HepG2 (cell line): ENCODE measurements around the gene AIDA. TPM values are rescaled to one million over a fixed set of nuclear protein-coding genes. Genes with fewer than 3 reads are reported as not detected.
A peak's percentile ranks its signal among the peaks of the same experiment; 100 is the strongest.

Experiments used
- CENPT ChIP-seq: sonication (generic); formaldehyde crosslinking; IDR thresholded peaks from 2 replicates; pipeline ENCODE4 v1.8.0; 2022; ENCODE audit warnings: low read depth, mild to moderate bottlenecking, moderate library complexity, missing genetic modification reagents
- HHEX ChIP-seq: IDR thresholded peaks from 2 replicates; pipeline ENCODE4 v1.6.1; 2016; ENCODE audit warnings: control low read depth
- KLF16 ChIP-seq, 2 experiments: sonication (generic) in 1 of 2; formaldehyde crosslinking in 1 of 2; IDR thresholded peaks; 2 replicates each; pipeline versions ENCODE4 v1.6.1 to v1.8.0; 2016 to 2023; ENCODE audit warnings: missing genetic modification reagents in 2 of 2, missing compliant biosample characterization in 1 of 2
- KMT2B ChIP-seq: IDR thresholded peaks from 2 replicates; pipeline ENCODE4 v1.6.1; 2016; ENCODE audit warnings: missing genetic modification reagents, missing compliant biosample characterization
- SAP130 ChIP-seq: IDR thresholded peaks from 2 replicates; pipeline ENCODE4 v1.6.1; 2016; ENCODE audit warnings: low read depth
- SRY ChIP-seq: sonication (generic); formaldehyde crosslinking; IDR thresholded peaks from 2 replicates; pipeline ENCODE4 v1.8.0; 2022; ENCODE audit warnings: mild to moderate bottlenecking, missing genetic modification reagents
- SUZ12 ChIP-seq: fragments of 150-350 bp; IDR thresholded peaks from 2 replicates; pipeline ENCODE4 v1.6.1; 2014; ENCODE audit warnings: low read depth, low read length
- ZIK1 ChIP-seq: sonication (generic); formaldehyde crosslinking; IDR thresholded peaks from 2 replicates; pipeline ENCODE4 v1.5.0; 2020; ENCODE audit warnings: mild to moderate bottlenecking, low read depth, missing genetic modification reagents, borderline replicate concordance
- ZNF17 ChIP-seq: sonication (generic); formaldehyde crosslinking; IDR thresholded peaks from 2 replicates; pipeline ENCODE4 v1.5.0; 2020; ENCODE audit warnings: mild to moderate bottlenecking, missing genetic modification reagents
- polyA plus RNA-seq, 8 experiments: library from polyadenylated mRNA; depleted of rRNA in 3 of 8; stranded (reverse) in 7 of 8; unstranded in 1 of 8; fragments of >200 nt; fragmentation: Illumina TruSeq in 4 of 8; extraction: Trizol in 4 of 8; gene quantifications; 2 replicates each; pipeline versions ENCODE4 v1.2.1 to v1.2.3, GENCODE V29; 2011 to 2016; ENCODE audit warnings: low read depth in 4 of 8, missing spikeins in 1 of 8, mixed read lengths in 1 of 8; ENCODE audit not compliant: insufficient read depth in 1 of 8
- total RNA-seq, 5 experiments: library from RNA; depleted of rRNA; stranded (reverse); fragments of >200 nt; fragmentation: Illumina TruSeq; extraction: Trizol; gene quantifications; 2 replicates each; pipeline ENCODE4 v1.2.3, GENCODE V29; 2016; ENCODE audit warnings: low read depth in 1 of 5
- TF ChIP-seq, protein P1 (sequence below), 2 experiments: sonication (generic) in 1 of 2; formaldehyde crosslinking in 1 of 2; IDR thresholded peaks; 2 replicates each; pipeline versions ENCODE4 v1.6.1 to v1.9.0; 2014 to 2022; ENCODE audit warnings: antibody characterized with exemption in 1 of 2, borderline replicate concordance in 1 of 2, inconsistent platforms in 1 of 2, low read depth in 1 of 2, missing genetic modification reagents in 1 of 2
- TF ChIP-seq, protein P2 (sequence below): sonication (generic); formaldehyde crosslinking; IDR thresholded peaks from 2 replicates; pipeline ENCODE4 v1.5.1; 2020; ENCODE audit warnings: mild to moderate bottlenecking, moderate library complexity, missing genetic modification reagents
- TF ChIP-seq, protein P3 (sequence below): sonication (generic); formaldehyde crosslinking; conservative IDR thresholded peaks from 2 replicates; pipeline ENCODE4 v1.8.0; 2022; ENCODE audit warnings: mild to moderate bottlenecking, moderate library complexity, missing genetic modification reagents
- TF ChIP-seq, protein P4 (sequence below): sonication (generic); formaldehyde crosslinking; conservative IDR thresholded peaks from 2 replicates; pipeline ENCODE4 v1.5.0; 2020; ENCODE audit warnings: missing genetic modification reagents

Gene AIDA
- total and polyA plus RNA-seq, 2 of the 13 experiments (the other 11 are each of a cell fraction or from before 2014, with no cell fraction given) = 17.5 to 35.4 TPM

DNA sequence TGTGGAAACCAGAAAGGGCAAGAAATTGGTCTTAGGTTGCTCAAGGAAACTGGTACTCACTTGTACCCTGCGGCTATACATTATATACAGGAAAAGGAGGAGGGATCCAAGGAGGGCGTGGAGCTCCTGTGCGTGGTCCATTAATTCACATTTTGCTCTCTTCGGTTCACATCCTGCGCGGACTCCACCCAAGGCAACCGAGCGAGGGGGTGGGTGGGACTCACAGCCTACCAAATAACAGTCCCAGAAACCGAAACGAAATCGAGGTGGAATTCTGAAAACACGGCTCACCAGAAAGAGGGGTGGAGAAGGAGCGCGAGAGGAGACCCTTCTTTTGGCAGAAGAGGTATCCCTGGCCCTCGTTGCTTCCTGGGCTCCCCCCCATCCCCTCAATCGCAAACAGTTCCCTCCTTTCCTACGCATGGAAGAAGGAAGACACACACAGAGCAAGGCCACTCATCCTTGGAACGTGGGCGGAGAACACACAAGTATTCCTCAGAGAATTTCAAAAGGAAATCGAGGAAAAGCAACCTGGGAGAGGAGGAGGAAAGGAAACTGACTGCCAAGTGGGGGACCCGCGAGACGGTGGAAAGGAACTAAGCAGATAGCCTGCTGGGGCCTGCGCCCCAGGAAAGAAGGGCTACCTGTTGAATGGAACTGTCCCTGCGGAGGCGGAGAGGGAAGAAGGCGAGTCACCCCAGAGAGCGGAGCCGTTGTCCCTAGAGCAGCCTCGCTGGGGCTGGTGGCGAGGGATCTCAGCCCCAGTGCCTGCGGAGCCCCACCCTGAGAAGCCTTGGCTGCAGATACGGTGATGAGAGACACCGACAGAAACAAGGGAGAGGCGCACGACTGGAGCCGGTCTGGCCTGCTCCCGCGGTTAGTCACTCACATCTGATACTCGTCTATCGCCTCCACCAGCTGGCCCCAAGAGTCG lies 705 bp downstream of the AIDA start (continued):
- TF ChIP-seq, protein P1, sequence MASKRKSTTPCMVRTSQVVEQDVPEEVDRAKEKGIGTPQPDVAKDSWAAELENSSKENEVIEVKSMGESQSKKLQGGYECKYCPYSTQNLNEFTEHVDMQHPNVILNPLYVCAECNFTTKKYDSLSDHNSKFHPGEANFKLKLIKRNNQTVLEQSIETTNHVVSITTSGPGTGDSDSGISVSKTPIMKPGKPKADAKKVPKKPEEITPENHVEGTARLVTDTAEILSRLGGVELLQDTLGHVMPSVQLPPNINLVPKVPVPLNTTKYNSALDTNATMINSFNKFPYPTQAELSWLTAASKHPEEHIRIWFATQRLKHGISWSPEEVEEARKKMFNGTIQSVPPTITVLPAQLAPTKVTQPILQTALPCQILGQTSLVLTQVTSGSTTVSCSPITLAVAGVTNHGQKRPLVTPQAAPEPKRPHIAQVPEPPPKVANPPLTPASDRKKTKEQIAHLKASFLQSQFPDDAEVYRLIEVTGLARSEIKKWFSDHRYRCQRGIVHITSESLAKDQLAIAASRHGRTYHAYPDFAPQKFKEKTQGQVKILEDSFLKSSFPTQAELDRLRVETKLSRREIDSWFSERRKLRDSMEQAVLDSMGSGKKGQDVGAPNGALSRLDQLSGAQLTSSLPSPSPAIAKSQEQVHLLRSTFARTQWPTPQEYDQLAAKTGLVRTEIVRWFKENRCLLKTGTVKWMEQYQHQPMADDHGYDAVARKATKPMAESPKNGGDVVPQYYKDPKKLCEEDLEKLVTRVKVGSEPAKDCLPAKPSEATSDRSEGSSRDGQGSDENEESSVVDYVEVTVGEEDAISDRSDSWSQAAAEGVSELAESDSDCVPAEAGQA (IDR thresholded peaks at IDR 0.05; ENCODE audit: low read depth) = no peak
- TF ChIP-seq, protein P1 (CRISPR knock-in tag; IDR thresholded peaks at IDR 0.05; ENCODE audit: borderline replicate concordance) = no peak
- TF ChIP-seq, protein P2, sequence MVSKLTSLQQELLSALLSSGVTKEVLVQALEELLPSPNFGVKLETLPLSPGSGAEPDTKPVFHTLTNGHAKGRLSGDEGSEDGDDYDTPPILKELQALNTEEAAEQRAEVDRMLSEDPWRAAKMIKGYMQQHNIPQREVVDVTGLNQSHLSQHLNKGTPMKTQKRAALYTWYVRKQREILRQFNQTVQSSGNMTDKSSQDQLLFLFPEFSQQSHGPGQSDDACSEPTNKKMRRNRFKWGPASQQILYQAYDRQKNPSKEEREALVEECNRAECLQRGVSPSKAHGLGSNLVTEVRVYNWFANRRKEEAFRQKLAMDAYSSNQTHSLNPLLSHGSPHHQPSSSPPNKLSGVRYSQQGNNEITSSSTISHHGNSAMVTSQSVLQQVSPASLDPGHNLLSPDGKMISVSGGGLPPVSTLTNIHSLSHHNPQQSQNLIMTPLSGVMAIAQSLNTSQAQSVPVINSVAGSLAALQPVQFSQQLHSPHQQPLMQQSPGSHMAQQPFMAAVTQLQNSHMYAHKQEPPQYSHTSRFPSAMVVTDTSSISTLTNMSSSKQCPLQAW (CRISPR knock-in tag) = peak; percentile 53; the same call in 1 of the 2 replicates
- TF ChIP-seq SUZ12 (no peak), SRY (CRISPR knock-in tag) (no peak), CENPT (CRISPR knock-in tag) (no peak), KMT2B (CRISPR knock-in tag) (no peak), HHEX (CRISPR knock-in tag) (0 out of 2 replicates have a peak, but pooled peaks have one; percentile 31), ZNF17 (no peak), SAP130 (CRISPR knock-in tag) (peak; percentile 49; the same call in 1 of the 2 replicates), ZIK1 (CRISPR knock-in tag) (no peak), KLF16 (CRISPR knock-in tag; IDR thresholded peaks at IDR 0.05) (peak in 1 of 2 experiments; percentile 15; a peak in 1 of 4 replicates)
- TF ChIP-seq, protein P3, sequence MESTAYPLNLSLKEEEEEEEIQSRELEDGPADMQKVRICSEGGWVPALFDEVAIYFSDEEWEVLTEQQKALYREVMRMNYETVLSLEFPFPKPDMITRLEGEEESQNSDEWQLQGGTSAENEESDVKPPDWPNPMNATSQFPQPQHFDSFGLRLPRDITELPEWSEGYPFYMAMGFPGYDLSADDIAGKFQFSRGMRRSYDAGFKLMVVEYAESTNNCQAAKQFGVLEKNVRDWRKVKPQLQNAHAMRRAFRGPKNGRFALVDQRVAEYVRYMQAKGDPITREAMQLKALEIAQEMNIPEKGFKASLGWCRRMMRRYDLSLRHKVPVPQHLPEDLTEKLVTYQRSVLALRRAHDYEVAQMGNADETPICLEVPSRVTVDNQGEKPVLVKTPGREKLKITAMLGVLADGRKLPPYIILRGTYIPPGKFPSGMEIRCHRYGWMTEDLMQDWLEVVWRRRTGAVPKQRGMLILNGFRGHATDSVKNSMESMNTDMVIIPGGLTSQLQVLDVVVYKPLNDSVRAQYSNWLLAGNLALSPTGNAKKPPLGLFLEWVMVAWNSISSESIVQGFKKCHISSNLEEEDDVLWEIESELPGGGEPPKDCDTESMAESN (CRISPR knock-in tag) = peak; percentile 68
- TF ChIP-seq, protein P4, sequence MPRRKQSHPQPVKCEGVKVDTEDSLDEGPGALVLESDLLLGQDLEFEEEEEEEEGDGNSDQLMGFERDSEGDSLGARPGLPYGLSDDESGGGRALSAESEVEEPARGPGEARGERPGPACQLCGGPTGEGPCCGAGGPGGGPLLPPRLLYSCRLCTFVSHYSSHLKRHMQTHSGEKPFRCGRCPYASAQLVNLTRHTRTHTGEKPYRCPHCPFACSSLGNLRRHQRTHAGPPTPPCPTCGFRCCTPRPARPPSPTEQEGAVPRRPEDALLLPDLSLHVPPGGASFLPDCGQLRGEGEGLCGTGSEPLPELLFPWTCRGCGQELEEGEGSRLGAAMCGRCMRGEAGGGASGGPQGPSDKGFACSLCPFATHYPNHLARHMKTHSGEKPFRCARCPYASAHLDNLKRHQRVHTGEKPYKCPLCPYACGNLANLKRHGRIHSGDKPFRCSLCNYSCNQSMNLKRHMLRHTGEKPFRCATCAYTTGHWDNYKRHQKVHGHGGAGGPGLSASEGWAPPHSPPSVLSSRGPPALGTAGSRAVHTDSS (CRISPR knock-in tag) = no peak
